K562 (cell line): ENCODE results near the gene ACADM. TPM values are rescaled to one million over a fixed set of nuclear protein-coding genes. Genes with fewer than 3 reads are reported as not detected.
A peak's percentile ranks its signal among the peaks of the same experiment; 100 is the strongest.

Source experiments
- ATAC-seq: fragments of 200-7000 bp; cut with Tn5 transposase; 3 replicates; pipeline ENCODE4 v1.9.1; 2020; ENCODE audit warnings: moderate library complexity
- BruUV-seq: library from RNA; stranded (reverse); fragments of 400-500 nt; replicated peaks from 2 replicates; lab custom pipeline; 2021; lab: Mats Ljungman, UMichigan
- CTCF ChIA-PET: fragments of 300-600 bp; formaldehyde crosslinking; extraction: SDS; loops from one replicate; lab custom pipeline; 2021; ENCODE audit warnings: low intra/inter-chr PET ratio; lab: Yijun Ruan, JAX
- POLR2A ChIA-PET: fragments of 300-600, 350-650 bp; sonication (Branson Sonifier 250); formaldehyde crosslinking; extraction: SDS; loops from one replicate; lab custom pipeline; 2021; ENCODE audit warnings: antibody characterized with exemption, inconsistent platforms; lab: Yijun Ruan, JAX
- DNase-seq, 4 experiments: peaks; one replicate each; pipeline versions ENCODE4 v3.0.0 to v3.0.0-alpha.2; 2011 to 2018; ENCODE audit warnings: low spot score in 3 of 4, mixed read lengths in 3 of 4; ENCODE audit errors: extremely low read depth in 1 of 4
- FAIRE-seq: peaks from 2 replicates; lab custom pipeline; 2011; peaks lifted over from hg19 to GRCh38; lab: Jason Lieb, UNC
- H2AFZ ChIP-seq: 2 replicates; pipeline ENCODE4 v1.6.0; 2011; ENCODE audit warnings: low read depth, low read length, control low read depth, inconsistent platforms
- H3K27ac ChIP-seq: fragments of 200-600 bp; 3 replicates; pipeline ENCODE4 v1.8.0; 2011; ENCODE audit warnings: low read depth, mild to moderate bottlenecking, control low read depth, inconsistent platforms, low read length, moderate library complexity, mixed read lengths; ENCODE audit errors: extremely low read depth
- H3K27me3 ChIP-seq, 2 experiments: fragments of 300-600 bp in 1 of 2; 2 replicates in 1 of 2; 3 replicates in 1 of 2; pipeline versions ENCODE4 v1.6.0 to v1.8.0; 2011; ENCODE audit warnings: inconsistent platforms in 2 of 2, low read length in 2 of 2, mild to moderate bottlenecking in 1 of 2, mixed read lengths in 1 of 2, moderate library complexity in 1 of 2; ENCODE audit not compliant: control insufficient read depth in 2 of 2, insufficient read depth in 2 of 2
- H3K36me3 ChIP-seq: fragments of 300-600 bp; 3 replicates; pipeline ENCODE4 v1.8.0; 2011; ENCODE audit warnings: mild to moderate bottlenecking, low read length, inconsistent platforms; ENCODE audit not compliant: control insufficient read depth, insufficient read depth
- H3K4me1 ChIP-seq, 2 experiments: fragments of 200-600 bp in 1 of 2; replicated peaks in 1 of 2; 2 replicates in 1 of 2; 3 replicates in 1 of 2; pipeline versions ENCODE4 v1.5.1 to v1.8.0; 2011; ENCODE audit warnings: inconsistent platforms in 2 of 2, low read length in 2 of 2, mild to moderate bottlenecking in 1 of 2, mixed read lengths in 1 of 2, moderate library complexity in 1 of 2; ENCODE audit not compliant: control insufficient read depth in 2 of 2, insufficient read depth in 2 of 2
- H3K4me2 ChIP-seq: 2 replicates; pipeline ENCODE4 v1.6.1; 2011; ENCODE audit warnings: low read length, control low read depth, inconsistent platforms, mixed read lengths; ENCODE audit not compliant: insufficient read depth
- H3K4me3 ChIP-seq: fragments of 200-600 bp; sonication (generic), shearing (Covaris generic); 2 replicates; pipeline ENCODE4 v1.5.1; 2016; ENCODE audit warnings: control low read depth, inconsistent platforms
- H3K79me2 ChIP-seq: fragments of 200-600 bp; 3 replicates; pipeline ENCODE4 v1.8.0; 2011; ENCODE audit warnings: low read length, inconsistent platforms; ENCODE audit not compliant: control insufficient read depth, insufficient read depth
- H3K9ac ChIP-seq, 2 experiments: 2 replicates each; pipeline versions ENCODE4 v1.6.0 to v1.6.1; 2011; ENCODE audit warnings: low read depth in 2 of 2, low read length in 2 of 2, control low read depth in 1 of 2, inconsistent platforms in 1 of 2, mild to moderate bottlenecking in 1 of 2, mixed read lengths in 1 of 2; ENCODE audit not compliant: insufficient read depth in 1 of 2
- H3K9me1 ChIP-seq: one replicate; pipeline ENCODE4 v1.6.0; 2011; ENCODE audit warnings: inconsistent platforms, mild to moderate bottlenecking, low read length, moderate library complexity; ENCODE audit not compliant: control insufficient read depth, insufficient read depth
- H3K9me3 ChIP-seq: replicated peaks from 2 replicates; pipeline ENCODE4 v1.5.1; 2011; ENCODE audit warnings: low read depth, low read length, inconsistent platforms; ENCODE audit not compliant: control insufficient read depth, insufficient read depth
- H4K20me1 ChIP-seq: replicated peaks from 2 replicates; pipeline ENCODE4 v1.6.1; 2011; ENCODE audit warnings: low read length, inconsistent platforms, mixed read lengths; ENCODE audit not compliant: control insufficient read depth, insufficient read depth
- CCAR2 ChIP-seq: fragments of 200-400 bp; formaldehyde crosslinking; IDR thresholded peaks from 2 replicates; pipeline ENCODE4 v1.6.1; 2017; ENCODE audit warnings: mild to moderate bottlenecking, low read depth, low read length
- FOXK2 ChIP-seq, 2 experiments: fragments of 450-650 bp; IDR thresholded peaks in 1 of 2; conservative IDR thresholded peaks in 1 of 2; 2 replicates each; pipeline ENCODE4 v1.6.1; 2016; ENCODE audit warnings: low read depth in 2 of 2, mild to moderate bottlenecking in 1 of 2
- HDAC1 ChIP-seq, 2 experiments: fragments of 450-650 bp; IDR thresholded peaks; 2 replicates each; pipeline ENCODE4 v1.6.1; 2016 to 2017; ENCODE audit warnings: inconsistent platforms in 1 of 2, mild to moderate bottlenecking in 1 of 2, moderate library complexity in 1 of 2
- HDAC6 ChIP-seq: IDR thresholded peaks from 2 replicates; pipeline ENCODE4 v1.6.1; 2012; ENCODE audit warnings: low read depth, mild to moderate bottlenecking, control low read depth, inconsistent platforms, low read length, moderate library complexity
- JUNB ChIP-seq: fragments of 450-650 bp; formaldehyde crosslinking; conservative IDR thresholded peaks from 2 replicates; pipeline ENCODE4 v1.4.0; 2020; ENCODE audit warnings: mild to moderate bottlenecking
- SNRNP70 ChIP-seq: fragments of 200-400 bp; formaldehyde crosslinking; optimal IDR thresholded peaks from 2 replicates; pipeline ENCODE3; 2017; ENCODE audit warnings: low read depth, low read length
- ZNF146 ChIP-seq: IDR thresholded peaks from one replicate; pipeline ENCODE4 v1.6.1; 2018; ENCODE audit warnings: missing compliant biosample characterization; ENCODE audit not compliant: unreplicated experiment
- ZNF347 ChIP-seq: fragments of 450-650 bp; formaldehyde crosslinking; IDR thresholded peaks from 2 replicates; pipeline ENCODE4 v1.4.0; 2020; ENCODE audit warnings: low read depth, mild to moderate bottlenecking, moderate library complexity
- WGBS: fragments of 100-300 bp; shearing (Covaris generic); methylation state at CpG from one replicate; pipeline ENCODE4 v1.1.6; 2016; ENCODE audit warnings: low coverage, mixed read lengths; ENCODE audit not compliant: insufficient coverage; ENCODE audit errors: missing lambda C conversion rate; 5-methylcytosine and 5-hydroxymethylcytosine counted together
- in situ Hi-C: fragments of 300-500 bp; cut with MboI; formaldehyde crosslinking; loops from 4 replicates; pipeline ENCODE4 v1.15.0; 2018; ENCODE audit warnings: inconsistent platforms, mixed read lengths
- intact Hi-C: fragments of 100-400 bp; cut with micrococcal nuclease; formaldehyde crosslinking; loops from 2 replicates; pipeline ENCODE4 v1.14.2; 2022
- polyA plus RNA-seq, 8 experiments: library from polyadenylated mRNA; depleted of rRNA in 4 of 8; stranded (reverse) in 5 of 8; unstranded in 3 of 8; fragments of >200 nt; fragmentation: Nextera tagmentation in 2 of 8; fragmentation: Illumina TruSeq in 1 of 8; extraction: Ambion mirVana in 2 of 8; extraction: Trizol in 1 of 8; gene quantifications; 2 replicates each; pipeline versions ENCODE4 v1.2.1 to v1.2.3, GENCODE V29; 2011 to 2014; ENCODE audit warnings: inconsistent platforms in 1 of 8, missing spikeins in 1 of 8
- total RNA-seq, 7 experiments: library from RNA; depleted of rRNA in 6 of 7; stranded (reverse); fragments of >200 nt in 6 of 7; fragmentation: Illumina TruSeq in 2 of 7; extraction: Trizol in 2 of 7; gene quantifications; 2 replicates each; pipeline versions ENCODE4 v1.2.1 to v1.2.3, GENCODE V29; 2011 to 2021; ENCODE audit warnings: low replicate concordance in 1 of 7
- TF ChIP-seq, protein P1 (sequence below), 2 experiments: fragments of 200-800 bp in 1 of 2; sonication (Bioruptor generic) in 1 of 2; sonication (generic) in 1 of 2; formaldehyde crosslinking in 1 of 2; IDR thresholded peaks in 1 of 2; conservative IDR thresholded peaks in 1 of 2; 2 replicates each; pipeline versions ENCODE4 v1.5.0 to v1.6.1; 2016 to 2020; ENCODE audit warnings: missing compliant biosample characterization in 1 of 2, missing genetic modification characterization in 1 of 2, missing genetic modification reagents in 1 of 2

ACADM gene
- total and polyA plus RNA-seq, 9 of the 15 experiments (the other 6 are each of a cell fraction or from before 2014, with no cell fraction given): 82.5 to 156 (median 123) TPM

DNA sequence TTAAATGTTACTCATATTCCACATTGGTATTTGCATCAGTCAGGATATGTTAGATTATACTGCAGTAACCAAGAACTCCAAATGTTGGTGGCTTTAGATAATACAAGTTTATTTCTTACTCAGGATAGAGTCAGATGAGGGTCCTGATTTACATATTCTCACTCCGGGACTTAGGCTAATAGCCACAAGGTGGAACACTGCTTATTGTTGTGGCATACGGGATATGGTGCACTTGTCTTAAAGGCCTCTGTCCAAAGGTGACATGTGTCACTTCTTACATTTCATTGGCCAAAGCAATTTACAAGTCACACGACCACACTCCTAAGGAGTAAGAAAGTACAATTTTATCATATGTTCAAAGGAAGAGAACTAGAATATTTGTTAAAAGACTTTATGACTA, 28.5 kb upstream of the ACADM start:
- H3K4me2 ChIP-seq: no peak overlapping the region
- H3K79me2 ChIP-seq: no peaks in the 10 kb centered on the region
- H2AFZ ChIP-seq: peak overlapping the region; percentile 58; the same call in 1 of the 2 replicates
- H3K9me1 ChIP-seq: no peaks in the 10 kb centered on the region
- no TSS peak for BruUV-seq
- no peaks in the 10 kb centered on the region for H3K9me3 ChIP-seq
- WGBS: 50% methylated on average over 3 of the region's 3 CpGs
- no peak for TF ChIP-seq HDAC6
- no peak for TF ChIP-seq CCAR2
- TF ChIP-seq ZNF146: no peak
- no peak for TF ChIP-seq HDAC1 (IDR thresholded peaks at IDR 0.05)
- TF ChIP-seq, protein P1, sequence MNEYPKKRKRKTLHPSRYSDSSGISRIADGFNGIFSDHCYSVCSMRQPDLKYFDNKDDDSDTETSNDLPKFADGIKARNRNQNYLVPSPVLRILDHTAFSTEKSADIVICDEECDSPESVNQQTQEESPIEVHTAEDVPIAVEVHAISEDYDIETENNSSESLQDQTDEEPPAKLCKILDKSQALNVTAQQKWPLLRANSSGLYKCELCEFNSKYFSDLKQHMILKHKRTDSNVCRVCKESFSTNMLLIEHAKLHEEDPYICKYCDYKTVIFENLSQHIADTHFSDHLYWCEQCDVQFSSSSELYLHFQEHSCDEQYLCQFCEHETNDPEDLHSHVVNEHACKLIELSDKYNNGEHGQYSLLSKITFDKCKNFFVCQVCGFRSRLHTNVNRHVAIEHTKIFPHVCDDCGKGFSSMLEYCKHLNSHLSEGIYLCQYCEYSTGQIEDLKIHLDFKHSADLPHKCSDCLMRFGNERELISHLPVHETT (CRISPR knock-in tag; conservative IDR thresholded peaks at IDR 0.05 in 1 of 2, IDR thresholded peaks at IDR 0.05 in 1 of 2): no peak
- TF ChIP-seq SNRNP70: no peak
- no peak for TF ChIP-seq FOXK2 (conservative IDR thresholded peaks at IDR 0.05 in 1 of 2, IDR thresholded peaks at IDR 0.05 in 1 of 2; ENCODE audit: low read depth in 2 of 2)
- no peak for TF ChIP-seq JUNB (CRISPR knock-in tag)
- no peak for TF ChIP-seq ZNF347 (CRISPR knock-in tag)
- no peaks in the 10 kb centered on the region for H3K27me3 ChIP-seq
- ChIA-PET POLR2A (no interaction called here), CTCF (interaction anchor here (0.6 kb wide), 1 partner anchor 19 kb away, joined by 4 read pairs; no protein-coding TSS in a partner anchor)
- H4K20me1 ChIP-seq: no peaks in the 10 kb centered on the region
- H3K27ac ChIP-seq: no peak overlapping the region
- peaks cover 0 to 18% of the 10 kb centered on the region in 2 experiments; a peak in 4 of 5 replicates for H3K4me1 ChIP-seq
- no peak overlapping the region for H3K9ac ChIP-seq
- ATAC-seq (peak; percentile 63), FAIRE-seq (no peak), DNase-seq (no peak)
- in situ Hi-C loops (no loop called here), intact Hi-C loops (no loop called here)
- H3K36me3 ChIP-seq: no peaks in the 10 kb centered on the region
- no peak overlapping the region for H3K4me3 ChIP-seq
